Tibial nerve (tissue), 4 donors: ENCODE measurements around the gene MICAL2. TPM values are rescaled to one million over a fixed set of nuclear protein-coding genes. Genes with fewer than 3 reads are reported as not detected.

Experiments used
- DNase-seq, 2 donors: peaks; one replicate each; pipeline ENCODE4 v3.0.0-alpha.2; 2019; ENCODE audit warnings: low spot score in 2 of 2
- H3K27ac ChIP-seq, 4 donors: fragments of 200-600 bp; sonication (generic) in 3 of 4; one replicate each; pipeline ENCODE4 v1.5.1; 2017 to 2019; ENCODE audit warnings: mild to moderate bottlenecking in 1 of 4
- H3K27me3 ChIP-seq, 2 donors: fragments of 200-600 bp; sonication (generic) in 1 of 2; one replicate each; pipeline versions ENCODE4 v1.5.1 to v1.6.0; 2017 to 2019
- H3K36me3 ChIP-seq, 3 donors: fragments of 200-600 bp; sonication (generic); one replicate each; pipeline ENCODE4 v1.5.1; 2018 to 2019
- H3K4me1 ChIP-seq, 4 donors: fragments of 200-600 bp; sonication (generic) in 3 of 4; one replicate each; pipeline ENCODE4 v1.5.1; 2017 to 2019
- H3K4me3 ChIP-seq, 4 donors: fragments of 200-600 bp; sonication (generic) in 3 of 4; one replicate each; pipeline ENCODE4 v1.5.1; 2017 to 2019; ENCODE audit warnings: mild to moderate bottlenecking in 1 of 4, moderate library complexity in 1 of 4
- H3K9me3 ChIP-seq, 4 donors: fragments of 200-600 bp; sonication (generic) in 3 of 4; one replicate each; pipeline ENCODE4 v1.5.1; 2017 to 2019
- EP300 ChIP-seq, 2 donors: sonication (generic); formaldehyde crosslinking; IDR thresholded peaks; one replicate each; pipeline ENCODE4 v1.6.1; 2017; ENCODE audit warnings: antibody characterized with exemption in 2 of 2, mild to moderate bottlenecking in 1 of 2
- POLR2A ChIP-seq, 2 donors: fragments of 450-650 bp; IDR thresholded peaks; one replicate each; pipeline ENCODE4 v1.6.1; 2017; ENCODE audit warnings: antibody characterized with exemption in 2 of 2, mild to moderate bottlenecking in 2 of 2, moderate library complexity in 2 of 2
- WGBS, 2 donors: methylation state at CpG; one replicate each; pipeline ENCODE4 v1.1.5; 2018; 5-methylcytosine and 5-hydroxymethylcytosine counted together
- total RNA-seq, 4 donors: library from RNA; depleted of rRNA; stranded (reverse); fragments of >200 nt; gene quantifications; one replicate each; pipeline ENCODE4 v1.1.0, GENCODE V29; 2016
- TF ChIP-seq, protein P1 (sequence below), 5 experiments: fragments of 200-600 bp in 3 of 5; fragments of 450-650 bp in 2 of 5; sonication (generic) in 3 of 5; IDR thresholded peaks; one replicate each; pipeline ENCODE4 v1.5.1; 2016 to 2019; ENCODE audit warnings: antibody characterized with exemption in 5 of 5, mild to moderate bottlenecking in 3 of 5, moderate library complexity in 2 of 5

Gene MICAL2
- total RNA-seq, 4 donors from 2014 or later, result 87.0 to 136 (median 101) TPM

DNA sequence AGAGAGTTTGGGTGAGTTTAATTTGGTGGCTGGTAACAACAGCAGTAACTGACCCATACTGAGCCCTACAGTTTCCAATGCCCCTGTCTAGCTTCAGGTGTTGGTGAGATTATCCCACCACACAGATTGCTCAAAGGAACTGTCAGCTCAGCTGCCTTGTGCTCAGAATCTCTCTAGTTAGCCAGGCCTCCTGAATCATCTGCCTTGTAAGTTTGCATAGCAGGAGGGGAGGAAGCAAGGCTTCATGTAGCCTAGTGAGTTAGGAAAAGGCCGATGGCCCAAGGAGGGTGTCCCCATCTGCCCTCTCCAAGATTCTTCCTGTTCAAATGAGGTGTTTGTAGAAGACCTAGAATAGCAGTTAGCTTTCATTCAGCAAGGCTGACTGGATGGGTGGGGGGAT, 74.3 kb downstream of the MICAL2 start:
- DNase-seq, result no peak
- Histone ChIP-seq H3K27me3 (no peaks in the 10 kb centered on the region), H3K27ac (peak overlapping the region in 1 of 4 donors; percentile 47), H3K36me3 (no peaks in the 10 kb centered on the region), H3K9me3 (no peaks in the 10 kb centered on the region), H3K4me1 (peaks cover 0 to 49% (median 5%) of the 10 kb centered on the region in 4 donors), H3K4me3 (no peak overlapping the region)
- TF ChIP-seq EP300 (IDR thresholded peaks at IDR 0.05), result no peak
- TF ChIP-seq, protein P1, sequence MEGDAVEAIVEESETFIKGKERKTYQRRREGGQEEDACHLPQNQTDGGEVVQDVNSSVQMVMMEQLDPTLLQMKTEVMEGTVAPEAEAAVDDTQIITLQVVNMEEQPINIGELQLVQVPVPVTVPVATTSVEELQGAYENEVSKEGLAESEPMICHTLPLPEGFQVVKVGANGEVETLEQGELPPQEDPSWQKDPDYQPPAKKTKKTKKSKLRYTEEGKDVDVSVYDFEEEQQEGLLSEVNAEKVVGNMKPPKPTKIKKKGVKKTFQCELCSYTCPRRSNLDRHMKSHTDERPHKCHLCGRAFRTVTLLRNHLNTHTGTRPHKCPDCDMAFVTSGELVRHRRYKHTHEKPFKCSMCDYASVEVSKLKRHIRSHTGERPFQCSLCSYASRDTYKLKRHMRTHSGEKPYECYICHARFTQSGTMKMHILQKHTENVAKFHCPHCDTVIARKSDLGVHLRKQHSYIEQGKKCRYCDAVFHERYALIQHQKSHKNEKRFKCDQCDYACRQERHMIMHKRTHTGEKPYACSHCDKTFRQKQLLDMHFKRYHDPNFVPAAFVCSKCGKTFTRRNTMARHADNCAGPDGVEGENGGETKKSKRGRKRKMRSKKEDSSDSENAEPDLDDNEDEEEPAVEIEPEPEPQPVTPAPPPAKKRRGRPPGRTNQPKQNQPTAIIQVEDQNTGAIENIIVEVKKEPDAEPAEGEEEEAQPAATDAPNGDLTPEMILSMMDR (IDR thresholded peaks at IDR 0.05), result no peak
- 83 to 100% methylated on average over 1 of the region's 1 CpG for WGBS, 2 donors

DNA sequence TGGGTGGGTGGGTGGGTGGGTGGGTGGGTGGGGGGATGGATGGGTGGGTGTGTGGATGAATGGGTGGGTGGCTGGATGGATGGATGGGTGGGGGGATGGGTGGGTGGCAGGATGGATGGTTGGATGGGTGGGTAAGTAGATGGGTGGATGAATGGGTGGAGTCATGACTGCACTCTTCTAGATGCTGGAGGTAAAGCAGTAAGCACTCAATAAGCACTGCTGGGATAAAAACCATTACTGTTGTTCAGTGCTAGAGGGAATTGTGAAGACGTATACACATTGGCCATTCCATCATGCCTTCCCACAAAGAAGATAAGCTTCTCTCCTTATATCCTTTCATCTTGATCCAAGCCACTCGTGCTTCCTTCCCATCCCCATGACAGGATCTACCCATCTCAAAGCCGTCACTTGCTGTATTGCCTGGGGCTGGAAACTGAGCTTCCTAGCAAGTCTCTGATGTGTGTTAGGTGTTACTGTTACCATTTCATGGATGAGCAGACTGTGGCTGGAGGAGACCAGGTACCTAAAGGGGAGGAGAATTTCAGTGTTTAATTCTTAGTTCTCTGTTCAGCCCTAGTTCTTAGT, 74.8 kb downstream of the MICAL2 start:
- no peak for TF ChIP-seq POLR2A (IDR thresholded peaks at IDR 0.05)
- TF ChIP-seq, protein P1 (IDR thresholded peaks at IDR 0.05), result no peak
- TF ChIP-seq EP300 (IDR thresholded peaks at IDR 0.05), result no peak
- Histone ChIP-seq H3K9me3 (no peaks in the 10 kb centered on the region), H3K4me1 (peaks cover 0 to 45% (median 5%) of the 10 kb centered on the region in 4 donors), H3K27ac (peak overlapping the region in 2 of 4 donors; percentile 72 to 75), H3K27me3 (no peaks in the 10 kb centered on the region), H3K36me3 (no peaks in the 10 kb centered on the region), H3K4me3 (no peak overlapping the region)
- no peak for DNase-seq
- WGBS, 2 donors, result 91 to 99% methylated on average over 3 of the region's 3 CpGs

DNA sequence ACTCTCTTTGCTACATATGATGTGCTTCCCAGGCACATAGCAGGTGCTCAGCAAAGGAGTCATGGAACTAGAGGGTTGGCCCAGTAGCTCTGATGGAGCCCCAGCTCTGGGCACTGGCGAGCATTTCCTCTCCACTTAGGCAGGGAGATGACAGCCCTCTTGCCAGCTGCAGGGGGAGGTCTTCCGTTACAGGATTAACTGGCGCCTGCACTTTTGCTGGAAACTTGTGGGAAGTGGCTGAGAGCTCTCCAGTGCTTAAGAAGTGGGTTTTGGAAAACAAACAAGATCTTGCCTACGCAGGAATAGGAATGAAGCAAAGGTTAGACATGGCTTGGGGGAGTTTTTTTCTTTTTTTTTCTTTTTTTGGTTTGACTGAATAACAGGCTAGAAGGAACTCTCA, 75.5 kb downstream of the MICAL2 start:
- Histone ChIP-seq H3K4me1 (peaks cover 0 to 45% (median 5%) of the 10 kb centered on the region in 4 donors), H3K27ac (peak overlapping the region in 2 of 4 donors; percentile 72 to 75), H3K27me3 (no peaks in the 10 kb centered on the region), H3K4me3 (no peak overlapping the region), H3K36me3 (no peaks in the 10 kb centered on the region), H3K9me3 (no peaks in the 10 kb centered on the region)
- no peak for TF ChIP-seq POLR2A (IDR thresholded peaks at IDR 0.05)
- TF ChIP-seq, protein P1 (IDR thresholded peaks at IDR 0.05), result no peak
- peak in 1 of 2 donors; percentile 30 for TF ChIP-seq EP300 (IDR thresholded peaks at IDR 0.05)
- DNase-seq, result no peak
- 42 to 47% methylated on average over 4 of the region's 4 CpGs for WGBS, 2 donors

DNA sequence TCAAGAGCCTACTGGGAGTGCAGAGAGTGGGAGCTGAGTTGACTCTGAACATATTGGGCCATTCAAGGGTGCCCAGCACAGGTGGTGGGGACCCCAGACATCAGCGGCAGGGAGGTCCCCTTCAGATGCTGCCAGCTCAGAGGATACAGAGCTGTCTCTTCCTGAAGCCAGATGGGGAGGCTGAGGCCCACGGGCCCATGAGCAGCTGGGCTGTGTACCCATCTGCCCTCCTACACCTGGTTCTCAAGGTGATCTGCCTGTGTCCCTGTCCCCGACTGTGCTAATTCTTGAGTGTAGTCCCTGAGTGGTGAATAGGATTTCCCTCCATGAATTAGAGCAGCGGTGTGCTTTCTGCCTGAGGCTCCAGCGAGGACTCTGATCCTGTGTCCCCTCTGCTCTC, 76.3 kb downstream of the MICAL2 start:
- 80 to 90% methylated on average over 4 to 5 of the region's 5 CpGs for WGBS, 2 donors
- H3K27ac ChIP-seq, result peak overlapping the region in 2 of 4 donors; percentile 72 to 75
- no peak for DNase-seq
- H3K4me3 ChIP-seq, result no peak overlapping the region
- H3K9me3 ChIP-seq, result no peaks in the 10 kb centered on the region
- H3K36me3 ChIP-seq, result no peaks in the 10 kb centered on the region
- TF ChIP-seq, protein P1 (IDR thresholded peaks at IDR 0.05), result no peak
- TF ChIP-seq POLR2A (IDR thresholded peaks at IDR 0.05) (no peak), EP300 (IDR thresholded peaks at IDR 0.05) (no peak)
- H3K27me3 ChIP-seq, result no peaks in the 10 kb centered on the region
- H3K4me1 ChIP-seq, result peaks cover 0 to 45% (median 5%) of the 10 kb centered on the region in 4 donors

DNA sequence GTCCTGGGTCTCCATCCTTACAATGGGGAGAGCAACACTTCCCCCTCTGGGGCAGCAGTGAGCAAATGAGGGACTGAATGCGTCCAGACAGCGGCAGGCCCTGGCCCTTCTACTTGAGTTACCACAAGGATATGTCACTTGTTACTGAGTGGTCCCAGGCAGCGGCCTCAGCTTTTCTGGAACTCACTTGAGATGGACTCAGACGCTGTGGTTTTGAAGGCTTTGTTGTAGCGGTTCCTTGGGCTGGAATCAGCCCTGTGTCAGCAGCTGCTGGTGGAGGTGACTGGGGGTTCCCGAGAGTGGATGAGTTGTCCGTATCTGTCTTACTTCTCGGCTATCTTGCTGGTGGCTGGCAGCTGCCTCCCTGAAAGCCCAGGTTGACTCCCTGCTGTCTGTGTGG, 77.0 kb downstream of the MICAL2 start:
- Histone ChIP-seq H3K4me3 (no peak overlapping the region), H3K27me3 (no peaks in the 10 kb centered on the region), H3K9me3 (no peaks in the 10 kb centered on the region), H3K36me3 (no peaks in the 10 kb centered on the region), H3K27ac (peak overlapping the region in 3 of 4 donors; percentile 29 to 75 (median 72)), H3K4me1 (peaks cover 0 to 41% (median 5%) of the 10 kb centered on the region in 4 donors)
- WGBS, 2 donors, result 76 to 80% methylated on average over 8 of the region's 8 CpGs
- no peak for DNase-seq
- TF ChIP-seq, protein P1 (IDR thresholded peaks at IDR 0.05), result no peak
- TF ChIP-seq EP300 (IDR thresholded peaks at IDR 0.05) (no peak), POLR2A (IDR thresholded peaks at IDR 0.05) (no peak)
